SK-N-SH (cell line): ENCODE measurements around the gene NEMP2. TPM values are rescaled to one million over a fixed set of nuclear protein-coding genes. Genes with fewer than 3 reads are reported as not detected.

ENCODE experiments used
- CTCF ChIA-PET: fragments of 300-600, 350-600 bp; formaldehyde crosslinking; extraction: SDS; loops from one replicate; lab custom pipeline; 2021; lab: Yijun Ruan, JAX
- POLR2A ChIA-PET: fragments of 350-600 bp; sonication (Branson Sonifier 250); formaldehyde crosslinking; extraction: SDS; loops from one replicate; lab custom pipeline; 2020; ENCODE audit warnings: antibody characterized with exemption, inconsistent platforms; lab: Yijun Ruan, JAX
- DNase-seq: peaks from one replicate; pipeline ENCODE4 v3.0.0; 2012
- H2AFZ ChIP-seq: fragments of 200-600 bp; sonication (generic); 2 replicates; pipeline ENCODE4 v1.8.1; 2016; ENCODE audit warnings: antibody characterized with exemption, mild to moderate bottlenecking, low read depth
- H3F3A ChIP-seq: fragments of 200-600 bp; sonication (generic); replicated peaks from 2 replicates; pipeline ENCODE3; 2016; ENCODE audit warnings: antibody characterized with exemption, mild to moderate bottlenecking; ENCODE audit not compliant: insufficient read depth
- H3K27ac ChIP-seq, 2 experiments: fragments of 200-500 bp in 1 of 2; fragments of 200-600 bp in 1 of 2; sonication (Bioruptor generic) in 1 of 2; sonication (generic), shearing (Covaris generic) in 1 of 2; 2 replicates each; pipeline versions ENCODE4 v1.5.1 to v1.6.1; 2014 to 2016; ENCODE audit warnings: low read depth in 2 of 2, inconsistent platforms in 1 of 2, low read length in 1 of 2, mild to moderate bottlenecking in 1 of 2, mixed read lengths in 1 of 2
- H3K27me3 ChIP-seq: fragments of 200-600 bp; sonication (generic), shearing (Covaris generic); 2 replicates; pipeline ENCODE4 v1.6.1; 2016; ENCODE audit warnings: mixed run types; ENCODE audit not compliant: insufficient read depth
- H3K36me3 ChIP-seq, 2 experiments: fragments of 200-500 bp in 1 of 2; fragments of 200-600 bp in 1 of 2; sonication (Bioruptor generic) in 1 of 2; sonication (generic) in 1 of 2; replicated peaks in 1 of 2; 2 replicates each; pipeline versions ENCODE3 to v1.5.1; 2014 to 2016; ENCODE audit warnings: low read length in 1 of 2, mild to moderate bottlenecking in 1 of 2; ENCODE audit not compliant: insufficient read depth in 2 of 2, control insufficient read depth in 1 of 2
- H3K4me1 ChIP-seq, 2 experiments: fragments of 200-500 bp in 1 of 2; fragments of 200-600 bp in 1 of 2; sonication (Bioruptor generic) in 1 of 2; sonication (generic), shearing (Covaris generic) in 1 of 2; 2 replicates each; pipeline versions ENCODE4 v1.5.1 to v1.6.1; 2014 to 2016; ENCODE audit warnings: low read depth in 1 of 2, low read length in 1 of 2, mixed run types in 1 of 2; ENCODE audit not compliant: insufficient read depth in 2 of 2, control insufficient read depth in 1 of 2
- H3K4me2 ChIP-seq: fragments of 200-600 bp; sonication (generic), shearing (Covaris generic); 2 replicates; pipeline ENCODE4 v1.6.1; 2017; ENCODE audit warnings: mixed run types
- H3K4me3 ChIP-seq, 2 experiments: fragments of 200-500 bp in 1 of 2; fragments of 200-600 bp in 1 of 2; sonication (Bioruptor generic) in 1 of 2; sonication (generic), shearing (Covaris generic) in 1 of 2; 2 replicates each; pipeline versions ENCODE4 v1.5.1 to v1.8.1; 2014 to 2016; ENCODE audit warnings: low read depth in 2 of 2, inconsistent platforms in 1 of 2, low read length in 1 of 2, mild to moderate bottlenecking in 1 of 2, mixed read lengths in 1 of 2, moderate library complexity in 1 of 2
- H3K79me2 ChIP-seq: fragments of 200-600 bp; sonication (generic); 2 replicates; pipeline ENCODE4 v1.8.1; 2017; ENCODE audit warnings: mild to moderate bottlenecking; ENCODE audit not compliant: insufficient read depth
- H3K9ac ChIP-seq: fragments of 200-600 bp; sonication (generic); 2 replicates; pipeline ENCODE4 v1.6.1; 2017; ENCODE audit warnings: mixed run types
- H3K9me2 ChIP-seq: fragments of 200-600 bp; sonication (generic); 2 replicates; pipeline ENCODE4 v1.6.1; 2017; ENCODE audit warnings: mixed run types
- H3K9me3 ChIP-seq: fragments of 200-600 bp; sonication (generic); 2 replicates; pipeline ENCODE4 v1.6.1; 2017; ENCODE audit warnings: mixed run types, mild to moderate bottlenecking, moderate library complexity
- H4K20me1 ChIP-seq: fragments of 200-600 bp; sonication (generic); 2 replicates; pipeline ENCODE4 v1.6.1; 2017; ENCODE audit warnings: mild to moderate bottlenecking, mixed run types; ENCODE audit not compliant: insufficient read depth
- CHD2 ChIP-seq: fragments of 150-350 bp; IDR thresholded peaks from 2 replicates; pipeline ENCODE4 v1.6.1; 2018; ENCODE audit warnings: low read length; ENCODE audit not compliant: partially characterized antibody
- EP300 ChIP-seq, 2 experiments: IDR thresholded peaks; 2 replicates each; pipeline versions ENCODE4 v1.4.0 to v1.6.1; 2012; ENCODE audit warnings: borderline replicate concordance in 1 of 2, low read depth in 1 of 2, low read length in 1 of 2
- GABPA ChIP-seq: IDR thresholded peaks from 2 replicates; pipeline ENCODE4 v1.4.0; 2012; ENCODE audit warnings: low read depth, mild to moderate bottlenecking
- GATA2 ChIP-seq: sonication (generic); formaldehyde crosslinking; IDR thresholded peaks from 2 replicates; pipeline ENCODE4 v1.5.0; 2020; ENCODE audit warnings: mild to moderate bottlenecking, missing genetic modification reagents
- JUND ChIP-seq: IDR thresholded peaks from 2 replicates; pipeline ENCODE4 v1.4.0; 2012
- NRF1 ChIP-seq: IDR thresholded peaks from 2 replicates; pipeline ENCODE4 v1.6.1; 2012; ENCODE audit warnings: low read depth, mild to moderate bottlenecking, low read length
- RAD21 ChIP-seq: IDR thresholded peaks from 2 replicates; pipeline ENCODE4 v1.6.1; 2012; ENCODE audit warnings: mild to moderate bottlenecking, low read length
- RFX5 ChIP-seq: IDR thresholded peaks from 2 replicates; pipeline ENCODE4 v1.6.1; 2012; ENCODE audit warnings: mild to moderate bottlenecking, improper control_type of control experiment, low read length
- RXRA ChIP-seq: IDR thresholded peaks from 2 replicates; pipeline ENCODE4 v1.4.0; 2012; ENCODE audit warnings: low read depth, mild to moderate bottlenecking, borderline replicate concordance
- SMC3 ChIP-seq: IDR thresholded peaks from 2 replicates; pipeline ENCODE4 v1.6.1; 2012; ENCODE audit warnings: low read depth, low read length, improper control_type of control experiment
- TAF1 ChIP-seq: IDR thresholded peaks from 2 replicates; pipeline ENCODE4 v1.6.1; 2012; ENCODE audit warnings: low read depth, mild to moderate bottlenecking, low read length, moderate library complexity, borderline replicate concordance
- TCF12 ChIP-seq: IDR thresholded peaks from 2 replicates; pipeline ENCODE4 v1.4.0; 2012
- WGBS: methylation state at CpG from one replicate; pipeline ENCODE4 v1.1.6; 2017; ENCODE audit warnings: low lambda C conversion rate; 5-methylcytosine and 5-hydroxymethylcytosine counted together
- polyA plus RNA-seq, 3 experiments: library from polyadenylated mRNA; depleted of rRNA; stranded (reverse); fragments of >200 nt; gene quantifications; 2 replicates each; pipeline ENCODE4 v1.2.3, GENCODE V29; 2012
- TF ChIP-seq, protein P1 (sequence below): fragments of 200-600 bp; sonication (generic); IDR thresholded peaks from 2 replicates; pipeline ENCODE4 v1.6.1; 2017; ENCODE audit warnings: antibody characterized with exemption, mild to moderate bottlenecking, moderate library complexity
- TF ChIP-seq, protein P2 (sequence below): IDR thresholded peaks from 2 replicates; pipeline ENCODE4 v1.4.0; 2012; ENCODE audit warnings: low read depth, borderline replicate concordance
- TF ChIP-seq, protein P3 (sequence below): IDR thresholded peaks from 2 replicates; pipeline ENCODE4 v1.4.0; 2012; ENCODE audit warnings: low read depth
- TF ChIP-seq, protein P4 (sequence below): IDR thresholded peaks from 2 replicates; pipeline ENCODE4; 2012
- TF ChIP-seq, protein P5 (sequence below): IDR thresholded peaks from 2 replicates; pipeline ENCODE4 v1.4.0; 2012; ENCODE audit warnings: low read depth, borderline replicate concordance

Gene NEMP2
- polyA plus RNA-seq, 1 of the 3 experiments (the other 2 are of a cell fraction): 2.0 TPM

DNA sequence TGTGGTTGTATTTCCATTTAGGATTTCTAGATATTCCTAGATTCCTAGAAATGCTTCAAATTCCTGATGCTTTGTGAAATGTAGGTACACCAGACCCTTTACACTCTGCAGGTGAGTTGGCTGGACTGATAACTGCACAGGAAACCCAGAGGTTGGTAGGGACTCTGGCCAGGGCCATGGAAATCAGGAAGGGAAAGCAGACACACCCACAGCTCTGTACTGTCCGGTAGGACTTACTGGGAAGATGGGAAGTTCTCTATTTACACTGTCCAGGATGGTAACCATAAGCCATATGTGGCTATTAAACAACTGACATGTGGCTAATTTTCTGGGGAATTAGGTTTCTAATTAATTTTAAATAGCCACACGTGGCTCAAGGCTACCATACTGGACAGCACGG, 31.4 kb downstream of the NEMP2 start:
- Histone ChIP-seq H3K4me2 (no peak overlapping the region), H3K9me3 (no peaks in the 10 kb centered on the region), H3K36me3 (peaks cover 7 to 50% of the 10 kb centered on the region in 2 experiments), H2AFZ (no peak overlapping the region), H3K9ac (no peak overlapping the region), H4K20me1 (no peaks in the 10 kb centered on the region), H3K4me3 (no peak overlapping the region), H3K79me2 (no peaks in the 10 kb centered on the region), H3F3A (no peaks in the 10 kb centered on the region), H3K4me1 (peaks cover 0 to 2% of the 10 kb centered on the region in 2 experiments; a peak in 2 of 4 replicates), H3K27ac (no peak overlapping the region), H3K9me2 (no peaks in the 10 kb centered on the region), H3K27me3 (no peaks in the 10 kb centered on the region)
- POLR2A ChIA-PET: no interaction called here
- CTCF ChIA-PET: interaction anchor here (0.8 to 1.5 kb wide), 2 partner anchors 8 to 11 kb away, joined by 3 read pairs; no protein-coding TSS in a partner anchor
- TF ChIP-seq TCF12 (no peak), TAF1 (no peak), GATA2 (CRISPR knock-in tag) (no peak), NRF1 (no peak), SMC3 (no peak), RFX5 (no peak), JUND (no peak), GABPA (no peak), EP300 (IDR thresholded peaks at IDR 0.05; ENCODE audit: borderline replicate concordance in 1 of 2, low read depth in 1 of 2, low read length in 1 of 2) (no peak), RAD21 (no peak), CHD2 (no peak), RXRA (no peak)
- TF ChIP-seq, protein P1, sequence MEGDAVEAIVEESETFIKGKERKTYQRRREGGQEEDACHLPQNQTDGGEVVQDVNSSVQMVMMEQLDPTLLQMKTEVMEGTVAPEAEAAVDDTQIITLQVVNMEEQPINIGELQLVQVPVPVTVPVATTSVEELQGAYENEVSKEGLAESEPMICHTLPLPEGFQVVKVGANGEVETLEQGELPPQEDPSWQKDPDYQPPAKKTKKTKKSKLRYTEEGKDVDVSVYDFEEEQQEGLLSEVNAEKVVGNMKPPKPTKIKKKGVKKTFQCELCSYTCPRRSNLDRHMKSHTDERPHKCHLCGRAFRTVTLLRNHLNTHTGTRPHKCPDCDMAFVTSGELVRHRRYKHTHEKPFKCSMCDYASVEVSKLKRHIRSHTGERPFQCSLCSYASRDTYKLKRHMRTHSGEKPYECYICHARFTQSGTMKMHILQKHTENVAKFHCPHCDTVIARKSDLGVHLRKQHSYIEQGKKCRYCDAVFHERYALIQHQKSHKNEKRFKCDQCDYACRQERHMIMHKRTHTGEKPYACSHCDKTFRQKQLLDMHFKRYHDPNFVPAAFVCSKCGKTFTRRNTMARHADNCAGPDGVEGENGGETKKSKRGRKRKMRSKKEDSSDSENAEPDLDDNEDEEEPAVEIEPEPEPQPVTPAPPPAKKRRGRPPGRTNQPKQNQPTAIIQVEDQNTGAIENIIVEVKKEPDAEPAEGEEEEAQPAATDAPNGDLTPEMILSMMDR: no peak
- TF ChIP-seq, protein P2, sequence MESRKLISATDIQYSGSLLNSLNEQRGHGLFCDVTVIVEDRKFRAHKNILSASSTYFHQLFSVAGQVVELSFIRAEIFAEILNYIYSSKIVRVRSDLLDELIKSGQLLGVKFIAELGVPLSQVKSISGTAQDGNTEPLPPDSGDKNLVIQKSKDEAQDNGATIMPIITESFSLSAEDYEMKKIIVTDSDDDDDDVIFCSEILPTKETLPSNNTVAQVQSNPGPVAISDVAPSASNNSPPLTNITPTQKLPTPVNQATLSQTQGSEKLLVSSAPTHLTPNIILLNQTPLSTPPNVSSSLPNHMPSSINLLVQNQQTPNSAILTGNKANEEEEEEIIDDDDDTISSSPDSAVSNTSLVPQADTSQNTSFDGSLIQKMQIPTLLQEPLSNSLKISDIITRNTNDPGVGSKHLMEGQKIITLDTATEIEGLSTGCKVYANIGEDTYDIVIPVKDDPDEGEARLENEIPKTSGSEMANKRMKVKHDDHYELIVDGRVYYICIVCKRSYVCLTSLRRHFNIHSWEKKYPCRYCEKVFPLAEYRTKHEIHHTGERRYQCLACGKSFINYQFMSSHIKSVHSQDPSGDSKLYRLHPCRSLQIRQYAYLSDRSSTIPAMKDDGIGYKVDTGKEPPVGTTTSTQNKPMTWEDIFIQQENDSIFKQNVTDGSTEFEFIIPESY: no peak
- TF ChIP-seq, protein P3, sequence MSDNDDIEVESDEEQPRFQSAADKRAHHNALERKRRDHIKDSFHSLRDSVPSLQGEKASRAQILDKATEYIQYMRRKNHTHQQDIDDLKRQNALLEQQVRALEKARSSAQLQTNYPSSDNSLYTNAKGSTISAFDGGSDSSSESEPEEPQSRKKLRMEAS: no peak
- TF ChIP-seq, protein P4, sequence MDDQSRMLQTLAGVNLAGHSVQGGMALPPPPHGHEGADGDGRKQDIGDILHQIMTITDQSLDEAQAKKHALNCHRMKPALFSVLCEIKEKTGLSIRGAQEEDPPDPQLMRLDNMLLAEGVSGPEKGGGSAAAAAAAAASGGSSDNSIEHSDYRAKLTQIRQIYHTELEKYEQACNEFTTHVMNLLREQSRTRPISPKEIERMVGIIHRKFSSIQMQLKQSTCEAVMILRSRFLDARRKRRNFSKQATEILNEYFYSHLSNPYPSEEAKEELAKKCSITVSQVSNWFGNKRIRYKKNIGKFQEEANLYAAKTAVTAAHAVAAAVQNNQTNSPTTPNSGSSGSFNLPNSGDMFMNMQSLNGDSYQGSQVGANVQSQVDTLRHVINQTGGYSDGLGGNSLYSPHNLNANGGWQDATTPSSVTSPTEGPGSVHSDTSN: no peak
- TF ChIP-seq, protein P5, sequence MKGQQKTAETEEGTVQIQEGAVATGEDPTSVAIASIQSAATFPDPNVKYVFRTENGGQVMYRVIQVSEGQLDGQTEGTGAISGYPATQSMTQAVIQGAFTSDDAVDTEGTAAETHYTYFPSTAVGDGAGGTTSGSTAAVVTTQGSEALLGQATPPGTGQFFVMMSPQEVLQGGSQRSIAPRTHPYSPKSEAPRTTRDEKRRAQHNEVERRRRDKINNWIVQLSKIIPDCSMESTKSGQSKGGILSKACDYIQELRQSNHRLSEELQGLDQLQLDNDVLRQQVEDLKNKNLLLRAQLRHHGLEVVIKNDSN: no peak
- no peak for DNase-seq
- WGBS: 96% methylated on average over 3 of the region's 3 CpGs
